Peyer's patch (tissue), 4 donors: ENCODE results near the gene NBR1.

Source experiments
- POLR2A ChIP-seq, 2 donors: fragments of 450-650 bp; IDR thresholded peaks; one replicate each; pipeline ENCODE4 v1.5.1; 2017; ENCODE audit warnings: antibody characterized with exemption in 2 of 2, mild to moderate bottlenecking in 2 of 2, moderate library complexity in 2 of 2
- TF ChIP-seq, protein P1 (sequence below), 6 experiments: fragments of 450-650 bp in 4 of 6; fragments of 200-600 bp in 2 of 6; sonication (generic) in 1 of 6; IDR thresholded peaks; one replicate each; pipeline ENCODE4 v1.5.1; 2017 to 2019; ENCODE audit warnings: antibody characterized with exemption in 6 of 6, mild to moderate bottlenecking in 3 of 6, moderate library complexity in 1 of 6

DNA sequence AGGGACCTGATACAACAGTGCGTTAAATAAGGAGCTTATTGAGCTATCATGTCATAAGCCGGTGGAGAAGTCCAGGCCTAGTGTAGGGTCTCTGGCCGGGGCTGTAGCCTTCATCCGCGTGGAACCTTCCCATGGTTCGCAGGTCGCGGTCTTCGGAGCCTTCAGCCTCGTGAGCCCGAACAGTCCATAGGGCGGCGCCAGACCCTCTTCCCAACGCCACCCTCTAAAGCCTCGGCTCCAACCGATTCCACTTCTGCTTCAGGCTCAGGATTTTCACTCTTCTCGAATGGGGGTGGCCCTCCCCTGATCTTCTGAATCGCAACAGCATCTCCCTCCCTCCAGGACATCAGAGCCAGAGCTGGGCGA, 35.6 kb upstream of the NBR1 start:
- TF ChIP-seq, protein P1, sequence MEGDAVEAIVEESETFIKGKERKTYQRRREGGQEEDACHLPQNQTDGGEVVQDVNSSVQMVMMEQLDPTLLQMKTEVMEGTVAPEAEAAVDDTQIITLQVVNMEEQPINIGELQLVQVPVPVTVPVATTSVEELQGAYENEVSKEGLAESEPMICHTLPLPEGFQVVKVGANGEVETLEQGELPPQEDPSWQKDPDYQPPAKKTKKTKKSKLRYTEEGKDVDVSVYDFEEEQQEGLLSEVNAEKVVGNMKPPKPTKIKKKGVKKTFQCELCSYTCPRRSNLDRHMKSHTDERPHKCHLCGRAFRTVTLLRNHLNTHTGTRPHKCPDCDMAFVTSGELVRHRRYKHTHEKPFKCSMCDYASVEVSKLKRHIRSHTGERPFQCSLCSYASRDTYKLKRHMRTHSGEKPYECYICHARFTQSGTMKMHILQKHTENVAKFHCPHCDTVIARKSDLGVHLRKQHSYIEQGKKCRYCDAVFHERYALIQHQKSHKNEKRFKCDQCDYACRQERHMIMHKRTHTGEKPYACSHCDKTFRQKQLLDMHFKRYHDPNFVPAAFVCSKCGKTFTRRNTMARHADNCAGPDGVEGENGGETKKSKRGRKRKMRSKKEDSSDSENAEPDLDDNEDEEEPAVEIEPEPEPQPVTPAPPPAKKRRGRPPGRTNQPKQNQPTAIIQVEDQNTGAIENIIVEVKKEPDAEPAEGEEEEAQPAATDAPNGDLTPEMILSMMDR (IDR thresholded peaks at IDR 0.05) = no peak
- no peak for TF ChIP-seq POLR2A (IDR thresholded peaks at IDR 0.05)
